GM19452 (cell line): ENCODE measurements around the gene SPIB.
"Not testable (repeated sequence)": the region's sequence is repeated elsewhere in the genome, so short reads cannot be mapped to it uniquely, and the experiment has no call there.

Experiments
- ATAC-seq: cut with Tn5 transposase; IDR thresholded peaks from one replicate; pipeline ENCODE4 v1.9.1; 2021; ENCODE audit not compliant: unreplicated experiment

Gene SPIB

DNA sequence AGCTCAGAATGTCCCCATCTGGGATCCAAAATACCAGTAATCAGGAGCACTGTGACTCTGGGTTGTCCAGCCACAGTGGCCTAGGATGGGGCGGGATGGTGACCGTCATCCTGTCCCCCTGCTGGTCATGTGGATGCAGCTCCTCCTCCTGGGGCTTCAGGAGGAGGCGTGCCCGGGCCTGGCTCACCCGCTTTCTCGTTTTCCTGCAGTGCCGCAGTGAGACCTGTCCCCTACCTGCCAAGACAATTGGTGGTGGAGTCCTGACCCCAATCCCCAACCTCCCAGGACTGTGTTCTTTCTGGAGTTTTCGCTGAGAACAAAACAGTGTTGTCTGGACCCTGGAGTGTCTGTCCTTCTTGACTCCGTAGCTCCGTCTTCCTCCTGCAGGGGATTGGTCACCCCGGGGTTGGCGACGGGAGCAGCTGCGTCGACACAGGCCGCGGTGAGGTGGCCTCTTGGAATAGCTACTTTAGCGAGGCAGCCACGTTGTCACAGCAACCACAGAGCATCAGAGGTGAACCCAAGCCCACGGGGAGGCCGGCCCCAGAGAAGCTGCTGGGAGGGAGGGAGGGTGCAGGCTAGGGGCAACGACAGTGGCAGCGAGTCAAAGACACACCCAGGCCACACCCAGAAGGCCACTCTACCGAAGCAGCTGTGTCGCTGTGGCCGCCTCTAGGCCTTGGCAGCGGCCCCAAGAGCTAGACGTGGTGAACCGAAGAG lies 47.4 kb downstream of the SPIB start:
- ATAC-seq = no peak

GRCh38 chr19:50466706-50467039 lies 47.9 kb downstream of the SPIB start:
- ATAC-seq = no peak

DNA sequence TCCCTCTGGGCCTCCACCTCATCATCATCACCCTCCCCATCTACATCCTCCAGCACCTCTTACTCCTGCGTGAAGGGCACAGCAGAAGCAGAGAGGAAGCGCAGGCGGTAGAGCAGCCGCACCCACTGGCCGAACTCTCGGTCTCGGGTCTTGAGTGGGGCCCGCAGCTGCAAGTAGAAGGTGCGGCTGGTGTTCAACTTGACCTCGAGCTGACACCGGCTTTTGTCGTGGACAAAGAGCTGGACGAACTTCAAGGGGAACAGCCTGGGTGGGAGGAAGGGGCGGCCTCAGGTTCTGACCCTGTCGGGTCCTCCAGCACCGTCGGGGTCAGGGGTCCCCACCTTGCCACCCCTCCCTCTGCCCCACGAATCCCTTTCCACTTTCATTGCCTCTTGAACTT lies 48.8 kb downstream of the SPIB start:
- ATAC-seq = no peak

DNA sequence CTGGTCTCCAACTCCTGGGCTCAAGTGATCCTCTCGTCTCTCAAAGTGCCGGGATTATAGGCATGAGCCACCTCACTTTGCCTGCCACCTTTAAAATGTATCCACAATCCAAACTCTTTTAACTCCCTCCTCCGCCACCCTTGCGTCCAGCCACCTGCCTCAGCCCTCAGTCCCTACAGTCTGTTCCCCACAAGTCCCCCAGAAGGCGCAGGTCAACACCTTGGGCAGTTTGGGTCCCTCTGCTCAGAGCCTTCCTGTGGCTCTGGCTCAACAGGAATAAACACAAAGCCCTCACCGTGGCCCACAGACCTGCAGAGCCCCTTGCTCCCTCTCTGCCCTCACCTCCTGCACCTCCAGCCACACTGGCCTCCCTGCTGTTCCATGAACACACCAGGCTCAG lies 50.1 kb downstream of the SPIB start:
- ATAC-seq = no peak

- ATAC-seq = not testable (repeated sequence)
Measured at GRCh38 chr19:50473336-50473735, 54.6 kb downstream of the SPIB start.

DNA sequence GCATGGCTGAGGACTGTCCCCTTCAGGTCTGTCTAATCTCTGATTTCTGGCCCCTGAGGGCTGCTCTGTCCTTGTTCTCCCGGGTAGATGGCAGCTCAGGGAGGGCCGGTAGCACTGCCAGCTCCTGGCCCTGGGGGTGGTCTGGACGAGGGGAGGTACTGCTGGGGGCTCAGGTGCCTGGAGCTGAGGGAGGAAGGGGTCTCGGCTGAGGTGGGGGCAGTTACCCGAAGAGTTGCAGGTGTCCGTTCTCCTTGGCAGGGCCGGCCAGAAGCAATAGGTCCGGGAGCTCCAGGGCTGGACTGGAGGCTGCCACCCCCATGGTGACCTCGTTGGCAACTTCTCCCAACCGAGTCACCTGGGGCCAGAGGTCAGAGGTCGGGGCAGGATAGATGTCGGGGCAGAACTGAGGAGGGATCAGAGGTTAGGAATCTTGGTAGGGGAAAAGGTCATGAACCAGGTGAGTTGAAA lies 56.4 kb downstream of the SPIB start:
- no peak for ATAC-seq

GRCh38 chr19:50475736-50476223 lies 57.0 kb downstream of the SPIB start:
- ATAC-seq = peak; percentile 17

DNA sequence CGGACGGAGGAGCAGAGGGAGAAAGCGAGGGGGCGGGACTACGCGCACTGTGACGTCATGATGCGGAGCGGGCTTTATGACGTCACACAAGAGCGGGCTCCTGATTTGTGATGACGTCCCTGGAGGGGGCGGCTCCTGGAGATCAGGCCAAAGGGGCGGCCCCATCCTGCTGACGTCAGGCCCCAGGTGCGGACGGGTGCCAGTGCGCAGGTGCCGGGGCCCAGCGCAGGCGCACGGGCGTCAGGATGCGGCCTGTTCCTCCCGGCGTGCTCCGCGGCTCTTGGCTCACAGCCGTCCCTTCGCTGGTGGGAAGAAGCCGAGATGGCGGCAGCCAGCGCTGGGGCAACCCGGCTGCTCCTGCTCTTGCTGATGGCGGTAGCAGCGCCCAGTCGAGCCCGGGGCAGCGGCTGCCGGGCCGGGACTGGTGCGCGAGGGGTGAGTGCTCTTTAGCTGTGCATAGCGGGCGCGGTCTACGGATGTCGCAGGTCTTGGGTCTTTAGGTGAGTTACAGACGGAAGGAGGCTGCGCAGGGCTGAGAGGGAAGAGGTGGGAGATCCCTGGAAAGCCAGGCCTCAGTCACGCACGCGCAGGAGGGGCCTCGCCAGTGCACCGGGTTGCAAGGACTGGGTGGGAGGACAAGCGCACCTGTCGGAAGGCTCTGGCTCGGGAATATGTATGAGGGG lies 57.6 kb downstream of the SPIB start, which contains the start of the genes EMC10 and GARIN5A:
Gene EMC10 (plus strand): TSS at position 284 of the 683 bp plus-strand sequence. CDS start 38 bp downstream, at position 322.
Gene GARIN5A (minus strand): TSS at position 625 of the 683 bp plus-strand sequence. CDS start 460 bp downstream, at position 165.
- ATAC-seq = peak; percentile 77

- no peak for ATAC-seq
Measured at GRCh38 chr19:50476907-50477238, 58.1 kb downstream of the SPIB start.

DNA sequence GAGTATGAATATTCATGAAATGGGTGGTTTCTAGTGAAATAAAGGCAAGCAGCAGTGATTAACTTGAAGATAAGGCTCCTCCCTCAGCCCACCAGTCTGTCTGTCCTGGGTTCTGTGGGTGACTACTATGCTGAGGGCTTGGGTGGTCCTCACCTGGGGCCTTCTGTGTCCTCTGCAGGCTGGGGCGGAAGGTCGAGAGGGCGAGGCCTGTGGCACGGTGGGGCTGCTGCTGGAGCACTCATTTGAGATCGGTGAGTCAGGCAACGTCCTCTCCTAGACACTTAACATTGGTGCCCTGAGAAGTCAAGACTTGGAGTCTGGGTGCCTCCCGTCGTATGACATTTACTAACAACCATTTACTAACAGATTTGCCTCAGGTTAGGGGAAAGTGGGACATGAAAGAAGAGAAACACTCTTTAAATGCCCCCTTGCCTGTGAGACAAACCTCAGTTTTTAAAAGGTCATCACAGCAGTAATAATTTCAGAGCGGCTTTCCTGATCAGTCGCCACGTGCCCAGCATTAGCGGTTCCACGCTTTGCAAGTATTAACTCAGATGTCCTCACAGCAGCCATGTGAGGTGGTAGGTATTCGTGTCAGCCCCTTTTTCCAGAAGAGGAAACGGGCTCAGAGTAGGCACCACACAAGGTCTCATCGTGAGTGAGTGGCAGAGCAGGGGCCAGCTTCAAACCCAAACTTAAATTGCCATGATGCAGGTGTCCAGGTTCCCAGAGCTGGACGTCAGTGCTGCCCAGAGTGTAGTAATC lies 59.2 kb downstream of the SPIB start:
- no peak for ATAC-seq

- ATAC-seq = no peak
Measured at GRCh38 chr19:50478901-50479715, 60.4 kb downstream of the SPIB start.

GRCh38 chr19:50479761-50480251 lies 61.1 kb downstream of the SPIB start:
- no peak for ATAC-seq

GRCh38 chr19:50480281-50481111 lies 61.8 kb downstream of the SPIB start:
- no peak for ATAC-seq
